HepG2 (cell line): ENCODE results near the gene PPP1R13B. TPM values are rescaled to one million over a fixed set of nuclear protein-coding genes. Genes with fewer than 3 reads are reported as not detected.

Experiments
- ATF1 ChIP-seq: IDR thresholded peaks from 2 replicates; pipeline ENCODE4 v1.6.1; 2016; ENCODE audit warnings: mild to moderate bottlenecking, control low read depth
- FOXC1 ChIP-seq: sonication (generic); formaldehyde crosslinking; IDR thresholded peaks from 2 replicates; pipeline ENCODE4 v1.8.0; 2022; ENCODE audit warnings: mild to moderate bottlenecking, missing genetic modification reagents, borderline replicate concordance
- MBNL3 ChIP-seq: fragments of 250-450 bp; sonication (Bioruptor Pico); conservative IDR thresholded peaks from 2 replicates; pipeline ENCODE4 v1.8.0; 2022; ENCODE audit warnings: mild to moderate bottlenecking, inconsistent platforms
- NCOA2 ChIP-seq: sonication (generic); formaldehyde crosslinking; IDR thresholded peaks from 2 replicates; pipeline ENCODE4 v1.8.0; 2022; ENCODE audit warnings: inconsistent platforms
- PHF8 ChIP-seq: sonication (generic); formaldehyde crosslinking; IDR thresholded peaks from 2 replicates; pipeline ENCODE4 v1.5.0; 2020; ENCODE audit warnings: missing genetic modification reagents
- SALL1 ChIP-seq: sonication (generic); formaldehyde crosslinking; IDR thresholded peaks from 2 replicates; pipeline ENCODE4 v1.8.0; 2022; ENCODE audit warnings: mild to moderate bottlenecking, missing genetic modification reagents
- XRCC5 ChIP-seq: fragments of 200-400 bp; formaldehyde crosslinking; optimal IDR thresholded peaks from 2 replicates; pipeline ENCODE3; 2017; ENCODE audit warnings: mild to moderate bottlenecking, low read length
- ZNF383 ChIP-seq: sonication (generic); formaldehyde crosslinking; IDR thresholded peaks from 2 replicates; pipeline ENCODE4 v1.4.0; 2020; ENCODE audit warnings: missing genetic modification reagents, mild to moderate bottlenecking, borderline replicate concordance
- ZNF557 ChIP-seq: sonication (generic); formaldehyde crosslinking; IDR thresholded peaks from 2 replicates; pipeline ENCODE4 v1.4.0; 2020; ENCODE audit warnings: missing genetic modification reagents
- ZNF563 ChIP-seq: sonication (generic); formaldehyde crosslinking; IDR thresholded peaks from 2 replicates; pipeline ENCODE4 v1.8.0; 2022; ENCODE audit warnings: mild to moderate bottlenecking, moderate library complexity, missing genetic modification reagents
- polyA plus RNA-seq, 8 experiments: library from polyadenylated mRNA; depleted of rRNA in 3 of 8; stranded (reverse) in 7 of 8; unstranded in 1 of 8; fragments of >200 nt; fragmentation: Illumina TruSeq in 4 of 8; extraction: Trizol in 4 of 8; gene quantifications; 2 replicates each; pipeline versions ENCODE4 v1.2.1 to v1.2.3, GENCODE V29; 2011 to 2016; ENCODE audit warnings: low read depth in 4 of 8, missing spikeins in 1 of 8, mixed read lengths in 1 of 8; ENCODE audit not compliant: insufficient read depth in 1 of 8
- total RNA-seq, 5 experiments: library from RNA; depleted of rRNA; stranded (reverse); fragments of >200 nt; fragmentation: Illumina TruSeq; extraction: Trizol; gene quantifications; 2 replicates each; pipeline ENCODE4 v1.2.3, GENCODE V29; 2016; ENCODE audit warnings: low read depth in 1 of 5
- TF ChIP-seq, protein P1 (sequence below), 2 experiments: fragments of 450-650 bp in 1 of 2; sonication (generic) in 1 of 2; formaldehyde crosslinking in 1 of 2; IDR thresholded peaks; 2 replicates each; pipeline versions ENCODE4 v1.6.1 to v1.8.0; 2016 to 2022; ENCODE audit warnings: antibody characterized with exemption in 1 of 2, mild to moderate bottlenecking in 1 of 2, missing genetic modification reagents in 1 of 2
- TF ChIP-seq, protein P2 (sequence below): sonication (generic); formaldehyde crosslinking; conservative IDR thresholded peaks from 2 replicates; pipeline ENCODE4 v1.4.0; 2020; ENCODE audit warnings: missing genetic modification reagents
- TF ChIP-seq, protein P3 (sequence below): sonication (generic); formaldehyde crosslinking; IDR thresholded peaks from 2 replicates; pipeline ENCODE4 v1.4.0; 2020; ENCODE audit warnings: missing genetic modification reagents
- TF ChIP-seq, protein P4 (sequence below): sonication (generic); formaldehyde crosslinking; IDR thresholded peaks from 2 replicates; pipeline ENCODE4 v1.4.0; 2020; ENCODE audit warnings: missing genetic modification reagents

Gene PPP1R13B
- total and polyA plus RNA-seq, 2 of the 13 experiments (the other 11 are each of a cell fraction or from before 2014, with no cell fraction given) = 4.6 to 9.4 TPM

DNA sequence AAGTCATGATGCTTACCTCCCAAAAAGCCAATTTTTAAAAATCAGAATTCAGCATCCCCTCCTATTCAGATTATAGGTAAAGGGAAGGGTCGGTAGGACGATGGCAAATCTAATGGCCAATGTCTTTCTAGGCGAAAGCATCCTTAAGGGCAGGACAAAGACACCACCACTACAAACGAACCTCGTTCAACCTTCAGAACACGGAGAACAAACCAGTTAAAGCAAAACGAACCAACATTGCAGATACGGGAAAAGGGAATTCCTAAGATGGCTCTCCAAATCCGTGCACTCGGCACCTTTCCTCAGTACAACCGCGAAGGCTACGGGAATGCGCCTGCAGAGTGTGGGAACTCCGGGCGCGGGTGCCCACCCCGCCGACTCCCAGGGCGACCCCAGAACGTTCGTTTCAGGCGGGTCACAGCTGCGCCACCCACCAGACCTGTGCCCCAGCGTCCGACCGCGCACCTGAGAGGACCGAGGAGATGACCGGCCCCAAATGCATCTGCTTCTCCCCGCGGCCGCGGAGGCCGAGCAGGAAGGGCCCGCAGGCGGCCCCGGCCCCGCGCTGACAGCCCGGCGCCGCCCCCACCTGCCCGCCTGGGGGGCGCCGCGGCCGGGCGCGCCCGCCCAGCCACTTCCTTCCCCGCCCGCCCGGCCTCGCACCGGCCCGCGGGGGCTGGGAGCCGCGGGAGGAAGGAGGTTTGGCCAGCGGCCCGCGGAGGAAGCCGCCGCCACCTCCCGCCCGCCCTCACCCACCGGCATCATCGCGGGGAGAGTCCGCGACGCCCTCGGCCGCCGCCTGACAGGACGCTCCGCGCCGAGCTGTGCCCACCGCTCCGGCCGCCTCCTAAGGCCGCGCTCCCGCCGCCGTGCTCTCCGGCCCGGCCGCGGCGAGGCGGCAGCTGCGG, 578 bp downstream of the PPP1R13B start (continued):
- no peak for TF ChIP-seq ZNF563
- TF ChIP-seq, protein P1, sequence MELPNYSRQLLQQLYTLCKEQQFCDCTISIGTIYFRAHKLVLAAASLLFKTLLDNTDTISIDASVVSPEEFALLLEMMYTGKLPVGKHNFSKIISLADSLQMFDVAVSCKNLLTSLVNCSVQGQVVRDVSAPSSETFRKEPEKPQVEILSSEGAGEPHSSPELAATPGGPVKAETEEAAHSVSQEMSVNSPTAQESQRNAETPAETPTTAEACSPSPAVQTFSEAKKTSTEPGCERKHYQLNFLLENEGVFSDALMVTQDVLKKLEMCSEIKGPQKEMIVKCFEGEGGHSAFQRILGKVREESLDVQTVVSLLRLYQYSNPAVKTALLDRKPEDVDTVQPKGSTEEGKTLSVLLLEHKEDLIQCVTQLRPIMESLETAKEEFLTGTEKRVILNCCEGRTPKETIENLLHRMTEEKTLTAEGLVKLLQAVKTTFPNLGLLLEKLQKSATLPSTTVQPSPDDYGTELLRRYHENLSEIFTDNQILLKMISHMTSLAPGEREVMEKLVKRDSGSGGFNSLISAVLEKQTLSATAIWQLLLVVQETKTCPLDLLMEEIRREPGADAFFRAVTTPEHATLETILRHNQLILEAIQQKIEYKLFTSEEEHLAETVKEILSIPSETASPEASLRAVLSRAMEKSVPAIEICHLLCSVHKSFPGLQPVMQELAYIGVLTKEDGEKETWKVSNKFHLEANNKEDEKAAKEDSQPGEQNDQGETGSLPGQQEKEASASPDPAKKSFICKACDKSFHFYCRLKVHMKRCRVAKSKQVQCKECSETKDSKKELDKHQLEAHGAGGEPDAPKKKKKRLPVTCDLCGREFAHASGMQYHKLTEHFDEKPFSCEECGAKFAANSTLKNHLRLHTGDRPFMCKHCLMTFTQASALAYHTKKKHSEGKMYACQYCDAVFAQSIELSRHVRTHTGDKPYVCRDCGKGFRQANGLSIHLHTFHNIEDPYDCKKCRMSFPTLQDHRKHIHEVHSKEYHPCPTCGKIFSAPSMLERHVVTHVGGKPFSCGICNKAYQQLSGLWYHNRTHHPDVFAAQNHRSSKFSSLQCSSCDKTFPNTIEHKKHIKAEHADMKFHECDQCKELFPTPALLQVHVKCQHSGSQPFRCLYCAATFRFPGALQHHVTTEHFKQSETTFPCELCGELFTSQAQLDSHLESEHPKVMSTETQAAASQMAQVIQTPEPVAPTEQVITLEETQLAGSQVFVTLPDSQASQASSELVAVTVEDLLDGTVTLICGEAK (IDR thresholded peaks at IDR 0.05) = no peak
- TF ChIP-seq, protein P1 (CRISPR knock-in tag; IDR thresholded peaks at IDR 0.05) = no peak
- no peak for TF ChIP-seq XRCC5
- TF ChIP-seq ZNF557 = no peak
- no peak for TF ChIP-seq ATF1 (CRISPR knock-in tag)
- peak; percentile 40; the same call in 1 of the 2 replicates for TF ChIP-seq PHF8 (CRISPR knock-in tag)
- TF ChIP-seq NCOA2 (CRISPR knock-in tag) = no peak
- TF ChIP-seq ZNF383 (CRISPR knock-in tag) = no peak
- TF ChIP-seq, protein P2, sequence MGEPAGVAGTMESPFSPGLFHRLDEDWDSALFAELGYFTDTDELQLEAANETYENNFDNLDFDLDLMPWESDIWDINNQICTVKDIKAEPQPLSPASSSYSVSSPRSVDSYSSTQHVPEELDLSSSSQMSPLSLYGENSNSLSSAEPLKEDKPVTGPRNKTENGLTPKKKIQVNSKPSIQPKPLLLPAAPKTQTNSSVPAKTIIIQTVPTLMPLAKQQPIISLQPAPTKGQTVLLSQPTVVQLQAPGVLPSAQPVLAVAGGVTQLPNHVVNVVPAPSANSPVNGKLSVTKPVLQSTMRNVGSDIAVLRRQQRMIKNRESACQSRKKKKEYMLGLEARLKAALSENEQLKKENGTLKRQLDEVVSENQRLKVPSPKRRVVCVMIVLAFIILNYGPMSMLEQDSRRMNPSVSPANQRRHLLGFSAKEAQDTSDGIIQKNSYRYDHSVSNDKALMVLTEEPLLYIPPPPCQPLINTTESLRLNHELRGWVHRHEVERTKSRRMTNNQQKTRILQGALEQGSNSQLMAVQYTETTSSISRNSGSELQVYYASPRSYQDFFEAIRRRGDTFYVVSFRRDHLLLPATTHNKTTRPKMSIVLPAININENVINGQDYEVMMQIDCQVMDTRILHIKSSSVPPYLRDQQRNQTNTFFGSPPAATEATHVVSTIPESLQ (CRISPR knock-in tag) = no peak
- TF ChIP-seq, protein P3, sequence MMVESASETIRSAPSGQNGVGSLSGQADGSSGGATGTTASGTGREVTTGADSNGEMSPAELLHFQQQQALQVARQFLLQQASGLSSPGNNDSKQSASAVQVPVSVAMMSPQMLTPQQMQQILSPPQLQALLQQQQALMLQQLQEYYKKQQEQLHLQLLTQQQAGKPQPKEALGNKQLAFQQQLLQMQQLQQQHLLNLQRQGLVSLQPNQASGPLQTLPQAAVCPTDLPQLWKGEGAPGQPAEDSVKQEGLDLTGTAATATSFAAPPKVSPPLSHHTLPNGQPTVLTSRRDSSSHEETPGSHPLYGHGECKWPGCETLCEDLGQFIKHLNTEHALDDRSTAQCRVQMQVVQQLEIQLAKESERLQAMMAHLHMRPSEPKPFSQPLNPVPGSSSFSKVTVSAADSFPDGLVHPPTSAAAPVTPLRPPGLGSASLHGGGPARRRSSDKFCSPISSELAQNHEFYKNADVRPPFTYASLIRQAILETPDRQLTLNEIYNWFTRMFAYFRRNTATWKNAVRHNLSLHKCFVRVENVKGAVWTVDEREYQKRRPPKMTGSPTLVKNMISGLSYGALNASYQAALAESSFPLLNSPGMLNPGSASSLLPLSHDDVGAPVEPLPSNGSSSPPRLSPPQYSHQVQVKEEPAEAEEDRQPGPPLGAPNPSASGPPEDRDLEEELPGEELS (CRISPR knock-in tag) = no peak
- TF ChIP-seq, protein P4, sequence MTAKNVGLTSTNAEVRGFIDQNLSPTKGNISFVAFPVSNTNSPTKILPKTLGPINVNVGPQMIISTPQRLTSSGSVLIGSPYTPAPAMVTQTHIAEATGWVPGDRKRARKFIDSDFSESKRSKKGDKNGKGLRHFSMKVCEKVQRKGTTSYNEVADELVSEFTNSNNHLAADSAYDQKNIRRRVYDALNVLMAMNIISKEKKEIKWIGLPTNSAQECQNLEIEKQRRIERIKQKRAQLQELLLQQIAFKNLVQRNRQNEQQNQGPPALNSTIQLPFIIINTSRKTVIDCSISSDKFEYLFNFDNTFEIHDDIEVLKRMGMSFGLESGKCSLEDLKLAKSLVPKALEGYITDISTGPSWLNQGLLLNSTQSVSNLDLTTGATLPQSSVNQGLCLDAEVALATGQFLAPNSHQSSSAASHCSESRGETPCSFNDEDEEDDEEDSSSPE (CRISPR knock-in tag) = 0 out of 2 replicates have a peak, but pooled peaks have one; percentile 26
- no peak for TF ChIP-seq MBNL3 (CRISPR knock-in tag)
- TF ChIP-seq FOXC1 (CRISPR knock-in tag) = 0 out of 2 replicates have a peak, but pooled peaks have one; percentile 41
- peak; percentile 25; the same call in 1 of the 2 replicates for TF ChIP-seq SALL1 (CRISPR knock-in tag)
